KOPT-K1 (cell line): ENCODE data around the gene CEP126.
"Not testable (repeated sequence)": the region's sequence is repeated elsewhere in the genome, so short reads cannot be mapped to it uniquely, and the experiment has no call there.

ENCODE experiments used
- H3K27ac ChIP-seq: fragments of 200-600 bp; sonication (generic); 2 replicates; pipeline ENCODE4 v1.5.1; 2016; ENCODE audit warnings: antibody characterized with exemption, mild to moderate bottlenecking, low read depth, low read length; ENCODE audit not compliant: poor library complexity, severe bottlenecking
- H3K36me3 ChIP-seq: fragments of 200-600 bp; sonication (generic); 2 replicates; pipeline ENCODE4 v1.5.1; 2017; ENCODE audit warnings: antibody characterized with exemption, mild to moderate bottlenecking, low read length, moderate library complexity; ENCODE audit not compliant: insufficient read depth
- H3K9me3 ChIP-seq: fragments of 200-600 bp; sonication (generic); 2 replicates; pipeline ENCODE4 v1.5.1; 2017; ENCODE audit warnings: antibody characterized with exemption, low read length, mild to moderate bottlenecking; ENCODE audit not compliant: insufficient read depth, poor library complexity, severe bottlenecking

CEP126 gene

DNA sequence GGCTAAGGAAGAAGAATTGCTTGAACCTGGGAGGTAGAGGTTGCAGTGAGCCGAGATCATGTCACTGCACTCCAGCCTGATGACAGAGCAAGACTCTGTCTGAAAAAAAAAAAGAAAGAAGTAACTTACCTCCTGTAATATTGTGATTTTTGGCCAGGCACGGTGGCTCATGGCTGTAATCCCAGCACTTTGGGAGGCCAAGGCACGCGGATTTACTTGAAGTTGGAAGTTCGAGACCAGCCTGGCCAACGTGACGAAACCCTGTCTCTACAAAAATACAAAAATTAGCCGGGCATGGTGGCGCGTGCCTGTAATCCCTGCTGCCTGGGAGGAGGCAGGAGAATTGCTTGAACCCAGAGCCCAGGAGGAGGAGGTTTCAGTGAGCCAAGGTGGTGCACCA lies 49.4 kb downstream of the CEP126 start:
- H3K27ac ChIP-seq, H3K9me3 ChIP-seq, H3K36me3 ChIP-seq: not testable (repeated sequence)

DNA sequence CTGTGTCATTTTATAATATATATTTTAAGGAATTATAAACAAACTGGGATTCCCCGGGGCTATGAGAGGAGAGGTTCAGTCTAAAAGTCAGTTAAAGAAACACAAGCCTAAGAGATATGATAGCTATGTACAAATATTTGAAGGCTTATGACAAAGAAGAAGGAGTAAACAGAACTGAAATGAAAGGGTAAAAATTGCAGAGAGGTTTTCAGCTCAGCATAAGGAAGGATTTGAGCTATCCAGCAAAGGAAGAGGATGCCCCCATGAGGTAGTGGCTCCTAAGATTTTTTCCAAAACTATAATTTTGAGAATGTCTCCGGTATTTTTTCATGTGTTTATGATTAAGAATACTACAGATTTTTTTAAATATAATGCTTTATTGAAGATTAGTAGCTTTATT lies 59.4 kb downstream of the CEP126 start:
- no peaks in the 10 kb centered on the region for H3K36me3 ChIP-seq
- no peaks in the 10 kb centered on the region for H3K9me3 ChIP-seq
- H3K27ac ChIP-seq: no peak overlapping the region

DNA sequence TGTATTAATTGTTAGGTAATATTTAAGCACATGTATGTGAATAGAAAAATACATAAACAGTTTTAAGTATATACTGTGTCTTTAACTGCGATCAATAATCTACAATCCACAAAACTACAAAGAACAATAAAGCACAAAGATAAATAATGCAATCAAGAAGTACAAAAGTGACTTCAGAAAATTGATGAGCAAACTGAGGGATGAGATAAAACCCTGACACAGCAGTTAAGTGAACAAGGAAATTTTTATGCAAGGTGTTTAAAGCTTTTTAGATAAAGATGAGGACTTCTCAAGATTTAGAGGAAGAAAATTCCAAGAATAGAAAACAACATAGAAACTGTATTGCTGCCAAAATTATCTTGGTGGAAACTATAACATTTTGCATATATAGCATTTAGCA lies 60.0 kb downstream of the CEP126 start:
- H3K36me3 ChIP-seq: no peaks in the 10 kb centered on the region
- no peak overlapping the region for H3K27ac ChIP-seq
- H3K9me3 ChIP-seq: no peaks in the 10 kb centered on the region

DNA sequence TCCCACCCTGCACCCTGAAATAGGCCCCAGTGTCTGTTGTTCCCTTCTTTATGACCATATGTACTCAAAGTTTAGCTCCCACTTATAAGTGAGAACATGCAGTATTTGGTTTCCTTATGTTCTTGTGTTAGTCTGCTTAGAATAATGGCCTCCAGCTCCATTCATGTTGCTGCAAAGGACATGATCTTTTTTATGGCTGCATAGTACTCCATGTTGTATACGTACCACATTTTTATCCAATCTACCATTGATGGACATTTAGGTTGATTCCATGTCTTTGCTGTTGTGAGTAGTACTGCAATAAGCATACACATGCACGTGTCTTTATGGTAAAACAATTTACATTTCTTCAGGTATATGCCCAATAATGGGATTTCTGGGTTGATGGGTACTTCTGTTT lies 60.9 kb downstream of the CEP126 start:
- Histone ChIP-seq H3K36me3 (no peaks in the 10 kb centered on the region), H3K9me3 (no peaks in the 10 kb centered on the region), H3K27ac (no peak overlapping the region)

DNA sequence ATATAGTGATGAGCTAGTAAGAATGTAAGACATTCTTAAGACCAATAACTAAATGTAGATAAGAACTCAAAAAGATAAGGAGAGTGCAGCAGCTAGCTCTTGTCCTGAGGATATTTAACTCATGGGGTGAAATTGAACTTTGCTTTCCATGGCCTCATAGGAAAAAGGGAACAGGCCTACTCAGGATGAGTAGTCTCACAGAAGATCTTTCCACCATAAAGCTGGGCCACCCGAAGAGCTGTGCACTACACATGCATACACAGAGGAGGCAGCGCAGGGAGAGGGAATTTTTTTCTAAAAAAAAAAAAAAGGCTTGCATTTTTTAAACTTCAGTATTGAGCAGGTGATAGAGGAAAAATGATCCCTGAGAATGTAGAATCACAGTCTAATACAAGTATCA lies 72.6 kb downstream of the CEP126 start:
- H3K27ac ChIP-seq: no peak overlapping the region
- no peaks in the 10 kb centered on the region for H3K9me3 ChIP-seq
- no peaks in the 10 kb centered on the region for H3K36me3 ChIP-seq

DNA sequence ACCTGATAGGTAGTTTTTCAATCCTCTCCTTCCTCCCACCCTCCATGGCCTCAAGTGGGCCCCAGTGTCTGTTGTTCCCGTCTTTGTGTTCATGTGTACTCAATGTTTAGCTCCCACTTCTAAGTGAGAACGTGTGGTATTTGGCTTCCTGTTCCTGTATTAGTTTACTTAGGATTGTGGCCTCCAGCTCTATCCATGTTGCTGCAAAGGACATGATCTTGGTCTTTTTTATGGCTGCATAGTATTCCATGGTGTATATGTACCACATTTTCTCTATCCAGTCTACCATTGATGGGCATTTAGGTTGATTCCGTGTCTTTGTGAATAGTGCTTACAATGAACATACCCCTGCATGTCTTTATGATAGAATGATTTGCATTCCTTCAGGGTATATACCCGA lies 78.4 kb downstream of the CEP126 start:
- Histone ChIP-seq H3K36me3 (no peaks in the 10 kb centered on the region), H3K27ac (no peak overlapping the region)

DNA sequence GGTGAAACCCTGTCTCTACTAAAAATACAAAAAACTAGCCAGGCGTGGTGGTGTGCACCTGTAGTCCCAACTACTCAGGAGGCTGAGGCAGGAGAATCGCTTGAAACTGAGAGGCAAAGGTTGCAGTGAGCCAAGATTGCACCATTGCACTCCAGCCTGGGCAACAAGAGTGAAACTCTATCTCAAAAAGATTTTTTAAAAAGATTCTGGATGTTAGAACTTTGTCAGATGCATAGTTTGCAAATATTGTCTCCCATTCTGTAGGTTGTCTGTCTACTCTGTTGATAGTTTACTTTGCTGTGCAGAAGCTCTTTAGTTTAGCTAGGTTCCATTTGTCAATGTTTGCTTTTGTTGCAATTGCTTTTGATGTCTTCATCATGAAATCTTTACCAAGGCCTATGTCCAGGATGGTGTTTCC lies 79.3 kb downstream of the CEP126 start:
- H3K36me3 ChIP-seq, H3K27ac ChIP-seq, H3K9me3 ChIP-seq: not testable (repeated sequence)

More for the DNA sequence above, 78.4 kb downstream of the CEP126 start:
- H3K9me3 ChIP-seq: no peaks in the 10 kb centered on the region

DNA sequence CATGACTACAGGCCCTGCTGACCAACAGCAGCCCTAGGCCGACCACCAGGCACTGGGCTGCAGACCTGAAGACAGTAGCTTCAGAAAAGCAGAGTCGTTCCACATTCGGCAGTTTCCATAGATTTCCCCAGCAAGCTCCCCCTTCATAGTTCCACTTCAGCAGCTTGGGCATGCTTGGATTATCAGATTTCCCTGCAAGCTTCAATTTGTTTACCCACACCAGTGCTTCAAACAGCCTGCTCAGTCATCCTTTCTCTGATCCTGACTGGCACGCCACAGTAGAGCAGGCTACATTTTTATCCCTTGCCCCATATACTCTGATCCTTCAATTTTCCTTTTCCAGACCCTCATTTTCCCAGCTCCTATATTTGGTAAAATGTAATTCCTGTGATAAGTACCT lies 81.3 kb downstream of the CEP126 start:
- H3K9me3 ChIP-seq: no peaks in the 10 kb centered on the region
- H3K27ac ChIP-seq: no peak overlapping the region
- no peaks in the 10 kb centered on the region for H3K36me3 ChIP-seq

DNA sequence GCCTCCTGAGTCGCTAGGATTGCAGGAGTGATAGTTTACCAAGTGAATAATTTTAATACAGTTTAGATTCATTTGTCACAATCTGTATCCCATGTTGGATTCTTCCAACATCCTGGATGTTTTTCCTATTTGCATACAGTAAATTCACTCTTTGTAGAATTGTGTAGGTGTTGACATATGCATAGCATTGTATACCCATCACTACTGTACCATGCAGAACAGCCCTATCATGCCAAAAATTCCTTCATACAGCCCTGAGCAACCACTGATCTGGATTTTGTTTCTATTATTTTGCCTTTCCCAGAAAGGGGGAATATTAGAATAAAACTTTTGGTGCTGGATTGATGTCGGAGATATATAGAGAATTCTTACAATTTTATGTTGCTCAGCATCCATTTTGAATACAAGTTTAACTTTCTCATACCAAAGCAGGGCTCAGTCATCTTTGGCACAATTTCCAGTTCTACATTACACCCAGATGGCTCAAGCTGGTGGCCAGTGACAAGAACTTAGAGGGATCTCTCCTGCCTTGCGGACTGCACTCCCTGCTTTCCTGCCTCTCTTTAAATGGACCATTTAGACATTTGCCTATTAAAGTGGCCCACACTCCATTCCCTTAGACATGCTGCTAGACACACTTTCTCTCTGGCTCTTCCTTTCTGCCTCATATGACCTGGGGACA lies 87.0 kb downstream of the CEP126 start:
- Histone ChIP-seq H3K27ac (no peak overlapping the region), H3K36me3 (no peaks in the 10 kb centered on the region), H3K9me3 (no peaks in the 10 kb centered on the region)

DNA sequence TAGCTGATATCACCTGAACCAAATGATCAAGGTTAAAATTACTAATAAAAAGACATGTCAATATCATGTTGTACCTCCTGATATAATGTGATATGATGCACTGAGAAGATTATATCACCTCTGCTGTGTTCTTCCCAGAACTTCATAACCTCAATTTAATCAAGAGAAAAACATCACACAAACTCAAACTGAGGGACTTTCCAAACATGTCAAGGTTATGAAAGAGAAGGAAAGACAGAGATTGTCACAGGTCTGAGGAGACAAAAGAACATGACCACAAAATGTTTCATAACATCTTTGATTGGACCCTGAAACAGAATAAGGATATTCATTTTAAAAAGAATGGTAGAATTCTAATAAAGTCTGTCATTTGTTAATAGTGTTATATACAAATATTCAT lies 89.4 kb downstream of the CEP126 start:
- no peak overlapping the region for H3K27ac ChIP-seq
- no peaks in the 10 kb centered on the region for H3K9me3 ChIP-seq
- H3K36me3 ChIP-seq: no peaks in the 10 kb centered on the region

DNA sequence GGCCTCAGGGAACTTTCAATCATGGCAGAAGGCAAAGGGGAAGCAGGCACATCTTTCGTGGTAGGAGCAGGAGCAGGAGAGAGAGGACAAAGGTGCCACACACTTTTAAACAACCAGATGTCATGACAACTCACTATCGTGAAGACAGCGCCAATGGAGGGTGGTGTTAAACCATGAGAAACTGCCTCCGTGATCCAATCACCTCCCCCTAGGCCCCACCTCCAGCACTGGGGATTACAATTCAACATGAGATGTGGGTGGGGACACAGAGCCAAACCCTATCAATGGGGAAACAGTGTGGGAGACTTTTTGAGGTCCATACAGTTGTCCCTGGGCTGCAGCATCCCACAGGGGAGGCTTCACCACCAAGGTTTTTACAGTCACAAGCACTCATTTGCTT lies 90.5 kb downstream of the CEP126 start:
- Histone ChIP-seq H3K36me3 (no peaks in the 10 kb centered on the region), H3K27ac (no peak overlapping the region), H3K9me3 (no peaks in the 10 kb centered on the region)

DNA sequence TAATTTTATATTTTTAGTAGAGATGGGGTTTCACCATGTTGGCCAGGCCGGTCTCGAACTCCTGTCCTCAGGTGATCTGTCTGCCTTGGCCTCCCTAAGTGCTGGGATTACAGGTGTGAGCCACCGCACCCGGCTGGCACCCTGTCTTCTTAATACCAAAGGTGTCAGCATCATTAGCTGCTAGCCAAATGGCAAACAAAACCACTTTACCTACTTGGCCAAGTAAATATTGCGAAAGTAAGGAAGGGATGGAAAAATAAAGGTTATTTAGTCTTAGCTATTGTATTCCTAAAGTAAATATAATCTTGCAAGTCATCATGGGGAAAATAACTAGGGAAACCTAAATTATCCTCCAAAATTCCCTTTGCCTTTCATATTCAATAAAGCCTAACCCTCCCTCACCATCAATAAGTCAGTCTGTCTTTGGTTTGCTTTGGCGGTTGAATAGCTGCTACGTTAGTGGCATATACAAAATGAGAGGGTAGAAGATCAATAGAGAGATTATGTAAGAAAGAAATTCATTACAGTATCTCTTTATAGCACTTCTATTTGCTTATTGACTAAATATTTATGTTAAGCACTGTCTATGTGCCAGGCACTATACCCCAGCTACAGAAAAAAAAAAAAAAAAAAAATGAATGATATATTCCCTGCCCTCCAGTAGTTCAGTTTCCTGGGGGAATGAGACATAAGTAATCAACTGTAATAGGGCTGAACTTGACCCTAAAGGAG lies 92.2 kb downstream of the CEP126 start:
- Histone ChIP-seq H3K36me3 (no peaks in the 10 kb centered on the region), H3K27ac (no peak overlapping the region), H3K9me3 (no peaks in the 10 kb centered on the region)

DNA sequence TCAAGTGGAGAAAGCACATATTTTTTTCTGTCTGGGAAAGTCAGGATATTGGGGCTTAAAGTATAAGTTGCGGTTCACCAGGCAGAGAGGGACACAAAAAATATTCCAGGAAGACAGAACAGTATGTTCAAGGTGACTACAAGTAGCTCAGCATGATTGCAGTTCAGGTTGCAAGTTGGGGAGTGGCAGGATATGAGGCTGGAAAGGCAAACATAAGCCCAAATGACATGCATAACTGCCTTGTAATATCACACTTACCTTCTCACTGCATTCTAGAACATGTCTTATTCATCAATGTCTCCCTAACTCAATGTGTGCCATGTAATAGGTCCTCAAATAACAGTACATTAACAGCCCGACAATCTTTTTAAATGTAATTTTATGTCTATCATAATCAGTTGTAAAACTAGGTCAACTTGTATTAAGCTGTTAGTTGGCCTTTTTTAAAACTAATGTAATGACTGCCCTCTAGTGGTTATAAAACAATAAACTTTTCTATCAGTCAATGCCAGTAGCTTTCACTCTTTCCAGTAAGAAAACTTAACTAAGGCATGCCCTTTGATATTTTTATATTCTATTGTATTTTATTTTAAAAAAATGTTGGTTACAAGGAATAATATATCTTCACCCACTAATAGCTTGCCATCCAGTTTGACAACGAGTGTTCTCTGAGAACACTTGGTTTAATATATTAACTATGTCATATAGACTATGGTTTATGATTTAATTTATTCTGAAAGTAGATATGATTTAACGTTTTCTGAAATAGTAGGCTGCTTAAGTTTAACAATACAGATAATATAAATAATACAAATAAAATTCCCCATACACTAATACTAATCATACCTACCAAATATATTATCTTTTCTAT lies 93.0 kb downstream of the CEP126 start:
- Histone ChIP-seq H3K9me3 (no peaks in the 10 kb centered on the region), H3K27ac (no peak overlapping the region), H3K36me3 (no peaks in the 10 kb centered on the region)

DNA sequence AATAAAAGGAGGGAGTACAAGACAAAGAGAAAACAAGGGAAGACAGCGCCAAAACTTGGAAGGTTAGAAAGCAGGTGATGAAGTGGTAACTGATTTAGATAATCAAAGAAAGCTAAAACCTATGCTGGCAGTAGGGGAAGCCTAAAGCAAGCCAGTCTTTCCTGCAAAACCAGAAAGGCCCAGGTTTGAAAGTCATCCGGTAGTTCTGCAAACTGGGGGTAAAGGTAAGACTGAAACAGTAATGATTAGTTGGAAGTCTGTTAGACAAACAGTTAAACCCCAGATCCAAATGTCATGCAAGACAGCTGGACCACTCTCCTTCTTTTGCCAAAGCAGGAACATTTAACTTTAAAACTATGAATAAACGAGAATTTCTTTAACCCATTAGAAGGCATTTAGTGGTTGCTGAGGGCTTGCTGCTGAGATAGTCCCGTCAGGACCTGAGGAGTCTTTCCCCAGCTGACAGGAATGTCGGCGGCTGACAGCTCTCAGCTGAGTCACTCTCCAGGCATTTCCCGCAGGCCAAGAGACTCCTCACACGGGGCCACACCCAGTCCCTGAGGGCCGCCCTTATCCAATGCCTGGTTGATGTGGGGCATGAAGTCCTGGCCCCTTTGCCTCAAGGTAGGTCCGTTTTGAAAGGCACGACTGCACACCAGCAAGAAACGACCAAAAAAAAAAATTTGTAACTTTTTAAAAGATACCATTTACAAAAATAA lies 96.1 kb downstream of the CEP126 start:
- Histone ChIP-seq H3K27ac (no peak overlapping the region), H3K36me3 (no peaks in the 10 kb centered on the region), H3K9me3 (no peaks in the 10 kb centered on the region)

DNA sequence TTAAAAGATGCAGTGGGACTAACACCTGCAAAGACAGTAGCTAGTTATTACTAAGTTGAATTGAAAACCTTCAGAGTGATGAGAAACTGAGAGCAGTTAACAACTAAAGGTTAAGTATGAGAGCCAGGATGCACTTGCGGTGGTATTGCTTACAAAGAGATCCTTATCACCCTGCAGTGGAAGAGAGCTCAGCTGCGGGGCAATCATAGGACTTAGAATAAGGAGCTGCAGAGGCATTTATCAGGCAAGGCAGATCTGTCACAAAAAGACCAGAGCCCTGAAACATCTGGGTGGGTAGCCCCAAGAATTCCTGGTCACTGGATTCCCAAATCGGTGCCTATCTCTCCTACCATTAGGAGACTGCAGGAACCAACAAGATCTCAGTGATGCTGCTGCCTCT lies 98.1 kb downstream of the CEP126 start:
- Histone ChIP-seq H3K27ac (no peak overlapping the region), H3K36me3 (no peaks in the 10 kb centered on the region), H3K9me3 (no peaks in the 10 kb centered on the region)
